Measurements from ENCODE around the gene SLCO1A2. TPM values are rescaled to one million over a fixed set of nuclear protein-coding genes. Genes with fewer than 3 reads are reported as not detected.
A peak's percentile ranks its signal among the peaks of the same experiment; 100 is the strongest.

The SLCO1A2 gene, protein sequence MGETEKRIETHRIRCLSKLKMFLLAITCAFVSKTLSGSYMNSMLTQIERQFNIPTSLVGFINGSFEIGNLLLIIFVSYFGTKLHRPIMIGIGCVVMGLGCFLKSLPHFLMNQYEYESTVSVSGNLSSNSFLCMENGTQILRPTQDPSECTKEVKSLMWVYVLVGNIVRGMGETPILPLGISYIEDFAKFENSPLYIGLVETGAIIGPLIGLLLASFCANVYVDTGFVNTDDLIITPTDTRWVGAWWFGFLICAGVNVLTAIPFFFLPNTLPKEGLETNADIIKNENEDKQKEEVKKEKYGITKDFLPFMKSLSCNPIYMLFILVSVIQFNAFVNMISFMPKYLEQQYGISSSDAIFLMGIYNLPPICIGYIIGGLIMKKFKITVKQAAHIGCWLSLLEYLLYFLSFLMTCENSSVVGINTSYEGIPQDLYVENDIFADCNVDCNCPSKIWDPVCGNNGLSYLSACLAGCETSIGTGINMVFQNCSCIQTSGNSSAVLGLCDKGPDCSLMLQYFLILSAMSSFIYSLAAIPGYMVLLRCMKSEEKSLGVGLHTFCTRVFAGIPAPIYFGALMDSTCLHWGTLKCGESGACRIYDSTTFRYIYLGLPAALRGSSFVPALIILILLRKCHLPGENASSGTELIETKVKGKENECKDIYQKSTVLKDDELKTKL
- not detected in 2 replicates for total RNA-seq
- polyA plus RNA-seq: not detected in 2 replicates
- polyA plus RNA-seq (2011; cell fraction: cytosol; rRNA removed): not detected in 2 replicates
- 0.04 and 0.16 TPM in 2 replicates for polyA plus RNA-seq (2011; cell fraction: nucleus; rRNA removed)
- polyA plus RNA-seq (2012): not detected in 2 replicates
- 0.58 TPM in 1 of 2 replicates, not detected in the other for polyA minus RNA-seq
- polyA minus RNA-seq (2011; cell fraction: cytosol; rRNA and poly(A)+ RNA removed): not detected
- not detected in 2 replicates for polyA minus RNA-seq (2011; cell fraction: nucleus; rRNA and poly(A)+ RNA removed)
- Bru-seq, nascent RNA: percentile 6 among the genes with signal in this experiment
- BruChase-seq, experiment 1, labeled RNA remaining after a 6-hour chase: percentile 3 among the genes with signal in this experiment
- percentile 1 among the genes with signal in this experiment for BruChase-seq, experiment 2, labeled RNA remaining after a 2-hour chase
- long read RNA-seq: 0 reads

GRCh38 chr12:21334771-21335325, at the start of gene SLCO1A2:
TSS of gene SLCO1A2 (minus strand) at chr12:21334917. CDS start at chr12:21334647, 270 bp downstream.
- H4K20me1 ChIP-seq (replicated peaks; ENCODE audit: control insufficient read depth, extremely low read depth, insufficient read depth, low read length): no peaks in the 10 kb centered on the region
- no peak for FAIRE-seq

DNA sequence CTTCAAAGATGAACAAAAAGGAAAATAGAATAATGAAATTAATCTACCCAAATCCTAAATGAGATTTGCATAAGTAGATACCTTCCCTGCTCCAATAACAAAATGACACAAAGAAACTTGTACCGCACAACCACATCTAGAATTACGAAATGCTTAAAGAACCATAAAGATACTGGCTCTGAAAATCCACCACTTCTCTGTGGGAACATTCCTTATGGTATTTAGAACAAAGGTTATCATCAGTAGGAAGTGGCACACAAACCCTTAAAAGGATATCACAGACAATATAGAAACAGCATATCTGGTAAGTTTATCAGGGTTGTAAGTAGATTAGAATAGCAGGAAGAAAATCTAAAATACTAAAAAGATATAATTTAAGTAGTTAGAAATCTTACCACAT, 49.5 kb upstream of the SLCO1A2 start:
- TF ChIP-seq MAX (IDR thresholded peaks at IDR 0.05; ENCODE audit: insufficient read depth, insufficient read length) (no peak), EZH2 (IDR thresholded peaks at IDR 0.05; ENCODE audit: borderline replicate concordance, low read depth, low read length, severe bottlenecking) (no peak), JUN (IDR thresholded peaks at IDR 0.05; ENCODE audit: borderline replicate concordance, insufficient read depth, insufficient read length, low read depth) (no peak), POLR2A (IDR thresholded peaks at IDR 0.05; ENCODE audit: low read depth, low read length) (no peak), POLR2AphosphoS5 (IDR thresholded peaks at IDR 0.05; ENCODE audit: insufficient read depth, low read depth, low read length) (no peak), FOS (IDR thresholded peaks at IDR 0.05; ENCODE audit: borderline replicate concordance, insufficient read depth, low read length) (no peak), GATA2 (IDR thresholded peaks at IDR 0.05; ENCODE audit: insufficient read depth, insufficient read length, low read depth, low read length) (no peak), MYC (IDR thresholded peaks at IDR 0.05; ENCODE audit: low read depth, low read length) (no peak)
- TF ChIP-seq, protein P1, sequence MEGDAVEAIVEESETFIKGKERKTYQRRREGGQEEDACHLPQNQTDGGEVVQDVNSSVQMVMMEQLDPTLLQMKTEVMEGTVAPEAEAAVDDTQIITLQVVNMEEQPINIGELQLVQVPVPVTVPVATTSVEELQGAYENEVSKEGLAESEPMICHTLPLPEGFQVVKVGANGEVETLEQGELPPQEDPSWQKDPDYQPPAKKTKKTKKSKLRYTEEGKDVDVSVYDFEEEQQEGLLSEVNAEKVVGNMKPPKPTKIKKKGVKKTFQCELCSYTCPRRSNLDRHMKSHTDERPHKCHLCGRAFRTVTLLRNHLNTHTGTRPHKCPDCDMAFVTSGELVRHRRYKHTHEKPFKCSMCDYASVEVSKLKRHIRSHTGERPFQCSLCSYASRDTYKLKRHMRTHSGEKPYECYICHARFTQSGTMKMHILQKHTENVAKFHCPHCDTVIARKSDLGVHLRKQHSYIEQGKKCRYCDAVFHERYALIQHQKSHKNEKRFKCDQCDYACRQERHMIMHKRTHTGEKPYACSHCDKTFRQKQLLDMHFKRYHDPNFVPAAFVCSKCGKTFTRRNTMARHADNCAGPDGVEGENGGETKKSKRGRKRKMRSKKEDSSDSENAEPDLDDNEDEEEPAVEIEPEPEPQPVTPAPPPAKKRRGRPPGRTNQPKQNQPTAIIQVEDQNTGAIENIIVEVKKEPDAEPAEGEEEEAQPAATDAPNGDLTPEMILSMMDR (IDR thresholded peaks at IDR 0.05; ENCODE audit: extremely low read depth in 1 of 2, insufficient read depth in 1 of 2, low read depth in 1 of 2, low read length in 2 of 2): no peak
- no peak overlapping the region for H3K9ac ChIP-seq (replicated peaks; ENCODE audit: extremely low read depth, insufficient read depth, low read length)
- POLR2A ChIA-PET: no interaction called here
- no peaks in the 10 kb centered on the region for H3K9me3 ChIP-seq (replicated peaks; ENCODE audit: control insufficient read depth, insufficient read depth, low read length)
- CTCF ChIA-PET: no interaction called here
- H3K27me3 ChIP-seq (ENCODE audit: control insufficient read depth in 2 of 2, insufficient read depth in 2 of 2, low read length in 2 of 2): no peaks in the 10 kb centered on the region
- no peak for FAIRE-seq
- H3K4me2 ChIP-seq (ENCODE audit: insufficient read depth, low read length): no peak overlapping the region
- H3K79me2 ChIP-seq (ENCODE audit: control insufficient read depth, insufficient read depth, low read length): no peaks in the 10 kb centered on the region
- no peaks in the 10 kb centered on the region for H4K20me1 ChIP-seq (replicated peaks; ENCODE audit: control insufficient read depth, extremely low read depth, insufficient read depth, low read length)
- H3K36me3 ChIP-seq (ENCODE audit: control insufficient read depth in 2 of 2, extremely low read depth in 1 of 2, insufficient read depth in 2 of 2, low read length in 2 of 2): no peaks in the 10 kb centered on the region
- H2AFZ ChIP-seq (ENCODE audit: low read depth, low read length): no peak overlapping the region
- BruUV-seq (replicated peaks): no TSS peak
- dilution Hi-C loops (cut with MboI; ENCODE audit: extremely low pct_ligation_motif_present, low sequenced_read_pairs): no loop called here
- DNase-seq (ENCODE audit: low read depth, low spot score): peak; percentile 34
- intact Hi-C loops (cut with micrococcal nuclease): no loop called here
- H3K4me1 ChIP-seq (ENCODE audit: control insufficient read depth, extremely low read depth, insufficient read depth, low read length): no peaks in the 10 kb centered on the region
- no peak overlapping the region for H3K27ac ChIP-seq (ENCODE audit: insufficient read depth, low read depth, low read length)
- H3K4me3 ChIP-seq (replicated peaks in 1 of 3; ENCODE audit: insufficient read depth in 1 of 3, low read depth in 1 of 3, low read length in 3 of 3): no peak overlapping the region
- no peaks in the 10 kb centered on the region for H3K9me1 ChIP-seq (replicated peaks; ENCODE audit: control insufficient read depth, extremely low read depth, insufficient read depth, low read length)

More at GRCh38 chr12:21334771-21335325, at the start of gene SLCO1A2:
- Histone ChIP-seq H3K4me3 (replicated peaks in 1 of 3; ENCODE audit: insufficient read depth in 1 of 3, low read depth in 1 of 3, low read length in 3 of 3) (no peak within 1 kb of the TSS), H3K9ac (replicated peaks; ENCODE audit: extremely low read depth, insufficient read depth, low read length) (no peak within 1 kb of the TSS), H3K36me3 (ENCODE audit: control insufficient read depth in 2 of 2, extremely low read depth in 1 of 2, insufficient read depth in 2 of 2, low read length in 2 of 2) (no peaks in the 10 kb centered on the region), H3K79me2 (ENCODE audit: control insufficient read depth, insufficient read depth, low read length) (no peaks in the 10 kb centered on the region), H3K27me3 (ENCODE audit: control insufficient read depth in 2 of 2, insufficient read depth in 2 of 2, low read length in 2 of 2) (no peaks in the 10 kb centered on the region), H3K9me1 (replicated peaks; ENCODE audit: control insufficient read depth, extremely low read depth, insufficient read depth, low read length) (no peaks in the 10 kb centered on the region), H3K4me2 (ENCODE audit: insufficient read depth, low read length) (no peak within 1 kb of the TSS), H3K9me3 (replicated peaks; ENCODE audit: control insufficient read depth, insufficient read depth, low read length) (no peaks in the 10 kb centered on the region), H3K4me1 (ENCODE audit: control insufficient read depth, extremely low read depth, insufficient read depth, low read length) (no peaks in the 10 kb centered on the region), H2AFZ (ENCODE audit: low read depth, low read length) (no peak within 1 kb of the TSS), H3K27ac (ENCODE audit: insufficient read depth, low read depth, low read length) (no peak within 1 kb of the TSS)
- intact Hi-C loops (cut with micrococcal nuclease) (no loop called here), dilution Hi-C loops (cut with MboI; ENCODE audit: extremely low pct_ligation_motif_present, low sequenced_read_pairs) (no loop called here)
- DNase-seq (ENCODE audit: low read depth, low spot score): no peak
- TF ChIP-seq MAX (IDR thresholded peaks at IDR 0.05; ENCODE audit: insufficient read depth, insufficient read length): no peak
- CTCF ChIA-PET: interaction anchor here (1.6 to 2.0 kb wide), 2 partner anchors 14 to 346 kb away, joined by 5 read pairs; no protein-coding TSS in a partner anchor
- BruUV-seq (replicated peaks): no TSS peak
- POLR2A ChIA-PET: no interaction called here

All from endothelial cell of umbilical vein (primary cell).